Mesenchymal stem cell (in vitro differentiated cells and primary cell): Measurements from ENCODE around the gene FNTB.

Source experiments
- DNase-seq: peaks from one replicate; pipeline ENCODE4 v3.0.0-alpha.2; 2013
- H2AFZ ChIP-seq: one replicate; pipeline ENCODE4 v1.6.1; 2013; ENCODE audit warnings: low read depth, mild to moderate bottlenecking, control low read depth, inconsistent platforms, low read length, moderate library complexity
- H2AK5ac ChIP-seq: 2 replicates; pipeline ENCODE4 v1.6.1; 2013; ENCODE audit warnings: low read length, moderate library complexity, mild to moderate bottlenecking, inconsistent platforms; ENCODE audit not compliant: severe bottlenecking
- H2BK120ac ChIP-seq: one replicate; pipeline ENCODE4 v1.6.1; 2013; ENCODE audit warnings: low read depth, mild to moderate bottlenecking, inconsistent platforms, low read length, moderate library complexity
- H2BK12ac ChIP-seq, 2 experiments: one replicate each; pipeline ENCODE4 v1.6.1; 2013; ENCODE audit warnings: inconsistent platforms in 2 of 2, low read length in 2 of 2, mild to moderate bottlenecking in 2 of 2, moderate library complexity in 2 of 2, control low read depth in 1 of 2
- H2BK15ac ChIP-seq: one replicate; pipeline ENCODE4 v1.6.1; 2013; ENCODE audit warnings: mild to moderate bottlenecking, low read depth, inconsistent platforms; ENCODE audit not compliant: poor library complexity, severe bottlenecking
- H2BK5ac ChIP-seq: 2 replicates; pipeline ENCODE4 v1.6.1; 2013; ENCODE audit warnings: low read depth, mild to moderate bottlenecking, low read length, control low read depth, inconsistent platforms; ENCODE audit not compliant: poor library complexity, severe bottlenecking
- H3K14ac ChIP-seq, 2 experiments: one replicate each; pipeline ENCODE4 v1.6.1; 2013; ENCODE audit warnings: inconsistent platforms in 2 of 2, low read length in 2 of 2, control low read depth in 1 of 2, mild to moderate bottlenecking in 1 of 2, moderate library complexity in 1 of 2
- H3K18ac ChIP-seq, 2 experiments: one replicate each; pipeline ENCODE4 v1.6.1; 2013; ENCODE audit warnings: inconsistent platforms in 2 of 2, low read length in 2 of 2, control low read depth in 1 of 2, low read depth in 1 of 2, mild to moderate bottlenecking in 1 of 2
- H3K23ac ChIP-seq, 2 experiments: one replicate each; pipeline ENCODE4 v1.6.1; 2013; ENCODE audit warnings: inconsistent platforms in 2 of 2, low read length in 2 of 2, mild to moderate bottlenecking in 2 of 2, moderate library complexity in 2 of 2, control low read depth in 1 of 2
- H3K27ac ChIP-seq: 2 replicates; pipeline ENCODE4 v1.5.1; 2013; ENCODE audit warnings: mild to moderate bottlenecking, moderate library complexity, low read length, control low read depth, inconsistent platforms; ENCODE audit not compliant: poor library complexity, severe bottlenecking
- H3K27me3 ChIP-seq, 2 experiments: 2 replicates each; pipeline versions ENCODE4 v1.6.1 to v1.7.0; 2013; ENCODE audit warnings: low read length in 2 of 2, mild to moderate bottlenecking in 2 of 2, moderate library complexity in 2 of 2, control low read depth in 1 of 2, inconsistent platforms in 1 of 2; ENCODE audit not compliant: control insufficient read depth in 1 of 2, insufficient read depth in 1 of 2
- H3K36me3 ChIP-seq, 2 experiments: 2 replicates each; pipeline versions ENCODE4 v1.6.1 to v1.7.0; 2013; ENCODE audit warnings: low read length in 2 of 2, control low read depth in 1 of 2, inconsistent platforms in 1 of 2, low read depth in 1 of 2, mild to moderate bottlenecking in 1 of 2; ENCODE audit not compliant: insufficient read depth in 2 of 2, control insufficient read depth in 1 of 2
- H3K4ac ChIP-seq, 2 experiments: one replicate each; pipeline ENCODE4 v1.6.1; 2013; ENCODE audit warnings: inconsistent platforms in 2 of 2, low read length in 2 of 2, mild to moderate bottlenecking in 2 of 2, moderate library complexity in 2 of 2, control low read depth in 1 of 2, low read depth in 1 of 2
- H3K4me1 ChIP-seq: 2 replicates; pipeline ENCODE4 v1.6.1; 2013; ENCODE audit warnings: low read depth, low read length, control low read depth; ENCODE audit not compliant: control insufficient read depth, insufficient read depth
- H3K4me2 ChIP-seq: 2 replicates; pipeline ENCODE4 v1.6.1; 2013; ENCODE audit warnings: low read length, mild to moderate bottlenecking, inconsistent platforms; ENCODE audit not compliant: poor library complexity, severe bottlenecking
- H3K4me3 ChIP-seq, 2 experiments: 2 replicates each; pipeline versions ENCODE4 v1.5.1 to v1.7.0; 2013; ENCODE audit warnings: low read length in 2 of 2, mild to moderate bottlenecking in 2 of 2, control low read depth in 1 of 2, low read depth in 1 of 2; ENCODE audit not compliant: insufficient read depth in 1 of 2
- H3K79me1 ChIP-seq: replicated peaks from 2 replicates; pipeline ENCODE4 v1.6.1; 2013; ENCODE audit warnings: mild to moderate bottlenecking, control low read depth, low read length, inconsistent platforms; ENCODE audit not compliant: poor library complexity, severe bottlenecking
- H3K9ac ChIP-seq: 2 replicates; pipeline ENCODE4 v1.7.0; 2013; ENCODE audit warnings: mild to moderate bottlenecking, low read length, moderate library complexity
- H3K9me3 ChIP-seq: 2 replicates; pipeline ENCODE4 v1.7.0; 2013; ENCODE audit warnings: mild to moderate bottlenecking, low read length; ENCODE audit not compliant: control insufficient read depth
- H4K8ac ChIP-seq: one replicate; pipeline ENCODE4 v1.6.1; 2013; ENCODE audit warnings: inconsistent platforms, mild to moderate bottlenecking, low read length, moderate library complexity
- H4K91ac ChIP-seq: one replicate; pipeline ENCODE4 v1.6.1; 2013; ENCODE audit warnings: mild to moderate bottlenecking, low read length, inconsistent platforms
- WGBS: methylation state at CpG from one replicate; pipeline ENCODE4 v1.1.7; 2013; ENCODE audit warnings: mixed read lengths; 5-methylcytosine and 5-hydroxymethylcytosine counted together

The FNTB gene

DNA sequence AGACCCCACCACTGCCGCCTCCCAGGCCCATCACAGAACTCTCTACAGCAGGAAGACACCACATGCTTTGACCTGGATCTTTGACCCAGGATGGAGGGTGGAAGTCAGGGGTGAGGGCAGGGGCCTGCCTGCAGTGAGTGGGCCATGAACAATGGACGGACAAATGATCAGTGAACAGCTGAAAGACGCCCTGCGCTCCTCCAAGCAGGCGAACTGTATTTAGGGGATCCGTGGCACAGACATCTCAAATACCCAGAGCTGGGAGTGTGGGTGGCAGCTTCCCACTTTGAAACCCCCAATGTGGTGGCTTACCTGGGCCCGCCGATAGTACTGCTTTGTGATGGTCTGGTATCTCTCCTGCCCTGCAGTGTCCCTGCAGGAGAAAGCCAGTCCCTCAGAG is 35.4 kb upstream of the FNTB start:
- Histone ChIP-seq H3K4me1 (peaks cover 18% of the 10 kb centered on the region), H3K4me2 (no peak overlapping the region), H3K14ac (no peak overlapping the region), H3K36me3 (peaks cover 23 to 69% of the 10 kb centered on the region in 2 experiments), H2BK120ac (no peak overlapping the region), H3K27ac (no peak overlapping the region), H3K18ac (no peak overlapping the region), H2BK12ac (no peak overlapping the region), H2BK5ac (no peak overlapping the region), H2AFZ (no peak overlapping the region), H3K4ac (no peak overlapping the region), H2AK5ac (no peak overlapping the region), H3K9ac (no peak overlapping the region), H3K79me1 (peaks cover 52% of the 10 kb centered on the region), H3K4me3 (no peak overlapping the region), H4K91ac (no peak overlapping the region), H3K9me3 (no peaks in the 10 kb centered on the region), H2BK15ac (no peak overlapping the region), H3K27me3 (no peaks in the 10 kb centered on the region), H3K23ac (no peak overlapping the region), H4K8ac (no peak overlapping the region)
- 98% methylated on average over 8 of the region's 8 CpGs for WGBS
- DNase-seq: no peak

DNA sequence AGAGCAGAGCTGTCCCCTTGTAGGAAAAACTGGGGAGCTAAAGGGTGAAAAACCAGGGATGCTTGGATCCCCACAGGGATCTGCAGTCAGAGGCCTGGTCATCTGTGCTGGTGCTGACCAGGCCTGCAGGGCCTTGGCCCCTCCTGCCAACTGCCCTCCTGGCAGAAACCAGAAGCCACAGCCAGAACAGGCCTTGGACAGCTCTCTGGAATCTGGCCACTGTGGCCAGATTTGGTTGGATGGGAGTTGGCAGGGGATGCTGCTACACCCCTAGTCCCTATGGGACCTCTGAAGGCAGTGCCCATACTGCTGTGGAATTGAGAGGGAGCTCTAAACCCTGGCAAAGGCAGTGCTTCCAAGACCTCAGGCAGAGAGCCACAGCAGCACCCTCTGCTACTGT is 35.0 kb upstream of the FNTB start:
- DNase-seq: no peak
- Histone ChIP-seq H2BK5ac (no peak overlapping the region), H2BK15ac (no peak overlapping the region), H3K4me3 (no peak overlapping the region), H2AFZ (no peak overlapping the region), H2BK12ac (no peak overlapping the region), H2AK5ac (no peak overlapping the region), H3K14ac (no peak overlapping the region), H3K18ac (no peak overlapping the region), H3K4me1 (peaks cover 18% of the 10 kb centered on the region), H3K9ac (no peak overlapping the region), H3K4me2 (no peak overlapping the region), H3K27ac (no peak overlapping the region), H3K27me3 (no peaks in the 10 kb centered on the region), H4K91ac (no peak overlapping the region), H3K79me1 (peaks cover 51% of the 10 kb centered on the region), H3K23ac (no peak overlapping the region), H4K8ac (no peak overlapping the region), H3K36me3 (peaks cover 23 to 65% of the 10 kb centered on the region in 2 experiments), H2BK120ac (no peak overlapping the region), H3K9me3 (no peaks in the 10 kb centered on the region), H3K4ac (no peak overlapping the region)

DNA sequence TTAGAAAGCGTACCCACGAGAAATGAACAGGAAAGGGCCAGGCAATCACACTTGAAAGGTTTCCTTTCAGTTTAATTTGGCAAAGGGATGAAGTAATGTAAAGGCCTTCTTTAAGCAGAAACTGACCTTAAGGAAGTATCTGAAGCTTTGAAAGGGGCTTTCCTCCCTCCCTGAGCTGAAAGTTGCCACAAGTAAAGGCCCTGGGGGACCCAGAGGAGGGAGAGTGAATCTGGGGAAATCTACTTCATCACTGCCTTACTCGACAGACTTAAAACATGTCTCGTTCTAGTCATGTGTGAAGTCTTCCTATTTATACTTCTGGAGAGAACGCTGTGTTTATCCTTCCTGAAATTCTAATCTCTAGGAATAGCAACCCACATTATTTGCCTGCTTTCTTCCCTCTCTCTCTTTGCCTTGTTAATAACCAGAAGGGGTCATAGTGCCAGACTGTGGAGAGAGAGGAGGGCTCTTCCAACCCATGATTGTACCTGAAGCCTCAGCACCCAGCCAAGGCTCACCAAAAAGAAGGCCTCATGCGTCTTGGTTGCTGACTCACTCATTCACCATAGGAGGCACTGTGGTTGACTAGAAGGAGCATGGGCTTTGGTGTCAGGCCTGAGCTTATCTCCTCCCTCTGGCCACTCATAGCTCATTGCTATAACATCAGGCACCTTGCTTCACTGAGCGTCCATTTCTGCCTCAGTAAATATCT is 33.9 kb upstream of the FNTB start:
- Histone ChIP-seq H4K8ac (no peak overlapping the region), H2BK5ac (no peak overlapping the region), H2AFZ (no peak overlapping the region), H3K9me3 (no peaks in the 10 kb centered on the region), H3K4me3 (no peak overlapping the region), H3K14ac (no peak overlapping the region), H3K4me1 (peaks cover 22% of the 10 kb centered on the region), H3K9ac (no peak overlapping the region), H3K4me2 (no peak overlapping the region), H3K18ac (no peak overlapping the region), H3K27me3 (no peaks in the 10 kb centered on the region), H4K91ac (no peak overlapping the region), H2AK5ac (no peak overlapping the region), H3K23ac (no peak overlapping the region), H3K79me1 (peaks cover 51% of the 10 kb centered on the region), H2BK12ac (no peak overlapping the region), H2BK120ac (no peak overlapping the region), H3K36me3 (peaks cover 19 to 58% of the 10 kb centered on the region in 2 experiments), H3K27ac (no peak overlapping the region), H2BK15ac (no peak overlapping the region), H3K4ac (no peak overlapping the region)
- no peak for DNase-seq
- WGBS: 85% methylated on average over 7 of the region's 7 CpGs

- peaks cover 24% of the 10 kb centered on the region for H3K4me1 ChIP-seq
- no peak overlapping the region for H3K27ac ChIP-seq
- H3K79me1 ChIP-seq: peaks cover 52% of the 10 kb centered on the region
- H3K23ac ChIP-seq: no peak overlapping the region
- no peak overlapping the region for H3K4me3 ChIP-seq
- no peak overlapping the region for H2AFZ ChIP-seq
- no peak overlapping the region for H3K9ac ChIP-seq
- H4K8ac ChIP-seq: no peak overlapping the region
- no peaks in the 10 kb centered on the region for H3K9me3 ChIP-seq
- no peak overlapping the region for H3K4me2 ChIP-seq
- H3K4ac ChIP-seq: no peak overlapping the region
- H2BK120ac ChIP-seq: no peak overlapping the region
- no peaks in the 10 kb centered on the region for H3K27me3 ChIP-seq
- peaks cover 18 to 58% of the 10 kb centered on the region in 2 experiments for H3K36me3 ChIP-seq
- no peak overlapping the region for H2BK12ac ChIP-seq
- no peak overlapping the region for H2BK15ac ChIP-seq
- H2BK5ac ChIP-seq: no peak overlapping the region
- no peak for DNase-seq
- H2AK5ac ChIP-seq: no peak overlapping the region
- 99% methylated on average over 8 of the region's 8 CpGs for WGBS
- no peak overlapping the region for H3K14ac ChIP-seq
- no peak overlapping the region for H3K18ac ChIP-seq
- no peak overlapping the region for H4K91ac ChIP-seq
These were observed 33.4 kb upstream of the FNTB start for GRCh38 chr14:64953310-64953654.
